PFSK-1 (cell line): Measurements from ENCODE around the gene IGSF8.

Experiments
- FOXP2 ChIP-seq: optimal IDR thresholded peaks from 2 replicates; pipeline ENCODE3; 2011; ENCODE audit warnings: borderline replicate concordance, control low read depth, inconsistent platforms; ENCODE audit not compliant: insufficient read depth; ENCODE audit errors: extremely low read length, extremely low read depth
- POLR2AphosphoS5 ChIP-seq: IDR thresholded peaks from 2 replicates; pipeline ENCODE4 v1.6.1; 2012; ENCODE audit warnings: low read depth, mild to moderate bottlenecking, control low read depth, low read length, moderate library complexity
- SIN3A ChIP-seq: IDR thresholded peaks from 2 replicates; pipeline ENCODE4 v1.6.1; 2012; ENCODE audit warnings: mild to moderate bottlenecking, low read length, moderate library complexity, borderline replicate concordance; ENCODE audit not compliant: insufficient read depth
- TAF1 ChIP-seq: IDR thresholded peaks from 2 replicates; pipeline ENCODE4 v1.6.1; 2012; ENCODE audit warnings: low read length, control low read depth, borderline replicate concordance; ENCODE audit not compliant: insufficient read depth
- TF ChIP-seq, protein P1 (sequence below), 2 experiments: IDR thresholded peaks; 2 replicates each; pipeline versions ENCODE4 v1.6.1 to v1.8.0; 2011 to 2012; ENCODE audit warnings: low read depth in 2 of 2, low read length in 2 of 2, control low read depth in 1 of 2, inconsistent platforms in 1 of 2, mild to moderate bottlenecking in 1 of 2, moderate library complexity in 1 of 2; ENCODE audit not compliant: insufficient read depth in 1 of 2

IGSF8 gene

DNA sequence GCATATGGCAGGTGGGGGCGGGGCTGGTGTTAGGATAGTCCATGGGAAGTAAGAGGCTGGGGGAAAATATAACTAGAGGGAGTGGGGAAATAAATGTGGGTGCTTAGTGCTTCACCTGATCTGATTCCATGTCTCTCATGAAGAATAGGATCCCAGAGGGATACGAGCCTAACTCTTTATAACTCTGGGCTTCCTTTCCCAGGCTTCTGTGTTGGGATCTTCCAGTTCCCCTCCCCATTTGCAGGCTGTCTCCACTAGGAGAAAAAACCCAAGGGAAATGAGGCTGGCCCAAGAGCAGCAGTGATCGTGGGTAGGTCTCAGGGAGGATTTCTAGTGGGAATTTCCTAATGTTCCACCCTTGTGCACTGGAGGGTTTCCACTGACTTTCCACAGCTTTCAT, 15.5 kb downstream of the IGSF8 start:
- TF ChIP-seq, protein P1, sequence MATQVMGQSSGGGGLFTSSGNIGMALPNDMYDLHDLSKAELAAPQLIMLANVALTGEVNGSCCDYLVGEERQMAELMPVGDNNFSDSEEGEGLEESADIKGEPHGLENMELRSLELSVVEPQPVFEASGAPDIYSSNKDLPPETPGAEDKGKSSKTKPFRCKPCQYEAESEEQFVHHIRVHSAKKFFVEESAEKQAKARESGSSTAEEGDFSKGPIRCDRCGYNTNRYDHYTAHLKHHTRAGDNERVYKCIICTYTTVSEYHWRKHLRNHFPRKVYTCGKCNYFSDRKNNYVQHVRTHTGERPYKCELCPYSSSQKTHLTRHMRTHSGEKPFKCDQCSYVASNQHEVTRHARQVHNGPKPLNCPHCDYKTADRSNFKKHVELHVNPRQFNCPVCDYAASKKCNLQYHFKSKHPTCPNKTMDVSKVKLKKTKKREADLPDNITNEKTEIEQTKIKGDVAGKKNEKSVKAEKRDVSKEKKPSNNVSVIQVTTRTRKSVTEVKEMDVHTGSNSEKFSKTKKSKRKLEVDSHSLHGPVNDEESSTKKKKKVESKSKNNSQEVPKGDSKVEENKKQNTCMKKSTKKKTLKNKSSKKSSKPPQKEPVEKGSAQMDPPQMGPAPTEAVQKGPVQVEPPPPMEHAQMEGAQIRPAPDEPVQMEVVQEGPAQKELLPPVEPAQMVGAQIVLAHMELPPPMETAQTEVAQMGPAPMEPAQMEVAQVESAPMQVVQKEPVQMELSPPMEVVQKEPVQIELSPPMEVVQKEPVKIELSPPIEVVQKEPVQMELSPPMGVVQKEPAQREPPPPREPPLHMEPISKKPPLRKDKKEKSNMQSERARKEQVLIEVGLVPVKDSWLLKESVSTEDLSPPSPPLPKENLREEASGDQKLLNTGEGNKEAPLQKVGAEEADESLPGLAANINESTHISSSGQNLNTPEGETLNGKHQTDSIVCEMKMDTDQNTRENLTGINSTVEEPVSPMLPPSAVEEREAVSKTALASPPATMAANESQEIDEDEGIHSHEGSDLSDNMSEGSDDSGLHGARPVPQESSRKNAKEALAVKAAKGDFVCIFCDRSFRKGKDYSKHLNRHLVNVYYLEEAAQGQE (IDR thresholded peaks at IDR 0.05; ENCODE audit: insufficient read depth in 1 of 2, low read depth in 2 of 2, low read length in 2 of 2) = no peak
- TF ChIP-seq TAF1 (no peak), SIN3A (no peak), POLR2AphosphoS5 (no peak), FOXP2 (no peak)

DNA sequence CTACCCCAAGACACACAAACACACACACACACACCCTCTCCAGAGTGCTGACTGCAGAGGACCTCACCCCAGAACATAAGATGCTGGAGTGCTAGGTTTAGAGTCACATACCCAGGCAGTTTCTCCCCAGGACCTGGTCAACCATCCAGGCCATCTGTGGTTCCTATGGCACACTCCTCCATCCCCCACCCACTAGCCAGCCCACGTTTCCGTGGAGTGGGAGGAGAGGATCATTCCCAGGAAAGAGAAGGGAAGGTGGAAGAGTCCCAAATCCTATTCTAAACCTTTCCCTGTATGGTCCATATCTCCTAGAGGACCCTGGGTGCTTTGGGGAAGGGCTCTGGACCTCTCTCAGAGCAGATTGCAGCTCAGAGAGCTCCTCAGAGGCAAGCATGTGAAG, 15.9 kb downstream of the IGSF8 start:
- TF ChIP-seq, protein P1 (IDR thresholded peaks at IDR 0.05; ENCODE audit: insufficient read depth in 1 of 2, low read depth in 2 of 2, low read length in 2 of 2) = no peak
- no peak for TF ChIP-seq SIN3A
- TF ChIP-seq FOXP2 = no peak
- TF ChIP-seq POLR2AphosphoS5 = no peak

DNA sequence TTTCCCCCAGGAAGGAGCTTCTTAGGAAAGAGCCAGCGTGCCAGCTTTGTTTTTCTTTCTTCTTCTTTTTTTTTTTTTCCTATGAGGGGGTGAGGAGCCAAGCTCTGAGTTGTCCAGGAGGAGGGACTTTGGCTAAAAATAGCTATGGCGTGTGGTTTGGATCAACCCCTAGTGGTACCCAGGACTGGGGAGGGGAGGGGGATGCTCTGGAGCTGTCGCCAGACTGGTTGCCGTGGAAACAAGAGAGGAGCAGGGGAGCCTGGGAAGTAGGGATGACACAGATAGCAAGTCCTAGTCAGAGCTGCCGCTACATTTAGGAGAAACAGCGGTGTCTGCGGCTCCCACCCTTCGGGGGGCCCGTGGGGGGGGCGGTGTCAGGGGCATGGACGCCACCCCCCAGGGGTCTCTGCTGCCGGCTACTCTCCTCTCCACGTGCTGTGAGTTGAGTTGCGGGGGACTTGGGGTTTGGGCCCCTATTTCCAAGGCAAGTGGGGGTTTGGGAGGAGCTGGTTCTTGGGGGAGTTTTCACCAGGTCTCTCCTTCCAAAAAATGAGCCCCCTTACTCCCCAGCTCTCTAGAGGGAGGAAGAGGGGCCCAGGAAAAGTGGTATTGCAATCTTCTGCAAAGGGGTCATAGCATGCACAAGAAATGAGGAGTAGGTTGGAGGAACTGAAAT, 17.0 kb downstream of the IGSF8 start, which contains the start of gene KCNJ9:
Gene KCNJ9 (plus strand): TSS at position 278 of the 676 bp plus-strand sequence. CDS start 2,493 bp downstream, outside the sequence.
- no peak for TF ChIP-seq SIN3A
- TF ChIP-seq FOXP2 = no peak
- TF ChIP-seq, protein P1 (IDR thresholded peaks at IDR 0.05; ENCODE audit: insufficient read depth in 1 of 2, low read depth in 2 of 2, low read length in 2 of 2) = no peak
- TF ChIP-seq POLR2AphosphoS5 = no peak
- TF ChIP-seq TAF1 = no peak

DNA sequence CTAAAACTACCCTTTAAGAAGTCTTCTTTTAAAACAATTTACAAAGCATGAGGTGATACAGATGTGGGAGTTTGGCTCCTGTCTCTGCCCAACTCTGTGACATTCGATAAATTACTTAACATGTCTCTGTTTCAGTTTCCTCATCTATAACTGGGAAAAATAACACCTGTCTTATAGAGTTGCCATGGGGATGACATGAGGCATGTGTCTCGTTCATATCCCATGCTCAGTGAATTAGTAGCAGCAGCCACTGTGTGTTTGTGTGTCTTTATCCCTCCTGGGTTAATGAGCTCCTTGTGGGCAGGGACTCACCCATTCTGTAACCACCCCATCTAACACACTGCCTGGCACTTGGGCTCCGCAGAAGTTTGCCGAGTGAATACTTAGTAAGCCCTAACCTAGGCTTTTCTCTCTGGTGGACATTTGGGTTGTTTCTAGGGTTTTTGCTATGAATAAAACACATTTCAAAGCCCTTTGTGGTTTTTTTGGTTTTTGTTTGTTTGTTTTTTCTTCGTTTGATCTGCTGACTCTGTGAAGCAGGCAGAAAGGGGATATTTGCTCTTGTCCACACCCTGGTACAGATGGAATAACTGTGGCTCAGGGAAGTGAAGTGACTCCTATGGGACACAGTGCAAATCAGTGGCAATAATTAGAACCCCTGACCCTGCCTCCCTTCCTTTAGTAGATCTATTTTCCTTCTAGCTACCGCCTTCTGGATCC, 17.9 kb downstream of the IGSF8 start:
- TF ChIP-seq, protein P1 (IDR thresholded peaks at IDR 0.05; ENCODE audit: insufficient read depth in 1 of 2, low read depth in 2 of 2, low read length in 2 of 2) = no peak
- TF ChIP-seq POLR2AphosphoS5 = no peak
- no peak for TF ChIP-seq TAF1
- no peak for TF ChIP-seq SIN3A
- TF ChIP-seq FOXP2 = no peak
